ENCODE data around the gene GBP7.

Gene GBP7

GRCh38 chr1:89195476-89195875 is 19.7 kb upstream of the GBP7 start:
- no peak for TF ChIP-seq CTCF (conservative IDR thresholded peaks at IDR 0.05; ENCODE audit: low read depth, low read length)
- H3K79me2 ChIP-seq (ENCODE audit: insufficient read depth, low read depth) = no peaks in the 10 kb centered on the region

GRCh38 chr1:89191314-89191713 is 15.5 kb upstream of the GBP7 start:
- Histone ChIP-seq H3K27ac (no peak overlapping the region), H3K4me1 (ENCODE audit: low read depth, poor library complexity, severe bottlenecking) (no peaks in the 10 kb centered on the region), H3K4me3 (IDR thresholded peaks at IDR 0.05; ENCODE audit: insufficient read depth, low read depth, low read length) (no peak overlapping the region), H3K27me3 (ENCODE audit: insufficient read depth, low read depth) (no peaks in the 10 kb centered on the region), H3K36me3 (ENCODE audit: insufficient read depth) (no peaks in the 10 kb centered on the region), H3K79me2 (ENCODE audit: insufficient read depth, low read depth) (no peaks in the 10 kb centered on the region), H3K4me2 (no peak overlapping the region), H4K20me1 (ENCODE audit: insufficient read depth) (no peaks in the 10 kb centered on the region), H2AFZ (ENCODE audit: low read depth) (no peak overlapping the region), H3K9ac (no peak overlapping the region)
- no peak for TF ChIP-seq CTCF (conservative IDR thresholded peaks at IDR 0.05; ENCODE audit: low read depth, low read length)

More at GRCh38 chr1:89195476-89195875, 19.7 kb upstream of the GBP7 start:
- H2AFZ ChIP-seq (ENCODE audit: low read depth) = no peak overlapping the region
- no peaks in the 10 kb centered on the region for H3K36me3 ChIP-seq (ENCODE audit: insufficient read depth)
- H3K4me1 ChIP-seq (ENCODE audit: low read depth, poor library complexity, severe bottlenecking) = peaks cover 17% of the 10 kb centered on the region
- no peak overlapping the region for H3K27ac ChIP-seq
- no peaks in the 10 kb centered on the region for H3K27me3 ChIP-seq (ENCODE audit: insufficient read depth, low read depth)
- no peaks in the 10 kb centered on the region for H4K20me1 ChIP-seq (ENCODE audit: insufficient read depth)
- no peak overlapping the region for H3K4me2 ChIP-seq
- no peak overlapping the region for H3K9ac ChIP-seq
- no peak overlapping the region for H3K4me3 ChIP-seq (IDR thresholded peaks at IDR 0.05; ENCODE audit: insufficient read depth, low read depth, low read length)

GRCh38 chr1:89190017-89190416 is 14.2 kb upstream of the GBP7 start:
- H3K9ac ChIP-seq = no peak overlapping the region
- TF ChIP-seq CTCF (conservative IDR thresholded peaks at IDR 0.05; ENCODE audit: low read depth, low read length) = no peak
- H3K27ac ChIP-seq = no peak overlapping the region
- no peak overlapping the region for H3K4me3 ChIP-seq (IDR thresholded peaks at IDR 0.05; ENCODE audit: insufficient read depth, low read depth, low read length)
- no peaks in the 10 kb centered on the region for H3K36me3 ChIP-seq (ENCODE audit: insufficient read depth)
- no peak overlapping the region for H2AFZ ChIP-seq (ENCODE audit: low read depth)
- H3K27me3 ChIP-seq (ENCODE audit: insufficient read depth, low read depth) = no peaks in the 10 kb centered on the region
- no peaks in the 10 kb centered on the region for H4K20me1 ChIP-seq (ENCODE audit: insufficient read depth)
- no peaks in the 10 kb centered on the region for H3K4me1 ChIP-seq (ENCODE audit: low read depth, poor library complexity, severe bottlenecking)
- no peak overlapping the region for H3K4me2 ChIP-seq
- H3K79me2 ChIP-seq (ENCODE audit: insufficient read depth, low read depth) = no peaks in the 10 kb centered on the region

- no peaks in the 10 kb centered on the region for H3K79me2 ChIP-seq (ENCODE audit: insufficient read depth, low read depth)
Observed at GRCh38 chr1:89179343-89179742, 3.5 kb upstream of the GBP7 start.

More at GRCh38 chr1:89179343-89179742, 3.5 kb upstream of the GBP7 start:
- Histone ChIP-seq H3K4me1 (ENCODE audit: low read depth, poor library complexity, severe bottlenecking) (no peaks in the 10 kb centered on the region), H3K9ac (no peak overlapping the region), H3K27me3 (ENCODE audit: insufficient read depth, low read depth) (no peaks in the 10 kb centered on the region), H3K36me3 (ENCODE audit: insufficient read depth) (no peaks in the 10 kb centered on the region), H2AFZ (ENCODE audit: low read depth) (no peak overlapping the region), H3K4me3 (IDR thresholded peaks at IDR 0.05; ENCODE audit: insufficient read depth, low read depth, low read length) (no peak overlapping the region), H3K4me2 (no peak overlapping the region), H3K27ac (no peak overlapping the region), H4K20me1 (ENCODE audit: insufficient read depth) (no peaks in the 10 kb centered on the region)
- no peak for TF ChIP-seq CTCF (conservative IDR thresholded peaks at IDR 0.05; ENCODE audit: low read depth, low read length)
